Endothelial cell (in vitro differentiated cells): ENCODE data around the gene KRI1. TPM values are rescaled to one million over a fixed set of nuclear protein-coding genes. Genes with fewer than 3 reads are reported as not detected.
A peak's percentile ranks its signal among the peaks of the same experiment; 100 is the strongest.

Source experiments
- DNase-seq: peaks from one replicate; pipeline ENCODE4 v3.0.0; 2021; ENCODE audit warnings: low spot score
- H3K27ac Mint-ChIP-seq: one replicate; pipeline ENCODE4 v1.8.0; 2021; ENCODE audit warnings: mixed read lengths, inconsistent platforms; ENCODE audit not compliant: unreplicated experiment
- H3K27me3 Mint-ChIP-seq: one replicate; pipeline ENCODE4 v1.8.0; 2021; ENCODE audit warnings: mild to moderate bottlenecking, moderate library complexity, mixed read lengths, inconsistent platforms; ENCODE audit not compliant: unreplicated experiment
- H3K36me3 Mint-ChIP-seq: one replicate; pipeline ENCODE4 v1.8.0; 2021; ENCODE audit warnings: mild to moderate bottlenecking, low read depth, mixed read lengths, inconsistent platforms; ENCODE audit not compliant: unreplicated experiment
- H3K4me1 Mint-ChIP-seq: one replicate; pipeline ENCODE4 v1.8.0; 2021; ENCODE audit warnings: mild to moderate bottlenecking, mixed read lengths, inconsistent platforms; ENCODE audit not compliant: unreplicated experiment
- H3K4me3 Mint-ChIP-seq: one replicate; pipeline ENCODE4 v1.8.0; 2021; ENCODE audit warnings: mild to moderate bottlenecking, mixed read lengths, inconsistent platforms; ENCODE audit not compliant: unreplicated experiment
- H3K9me3 Mint-ChIP-seq: one replicate; pipeline ENCODE4 v1.8.0; 2021; ENCODE audit warnings: mixed read lengths, inconsistent platforms; ENCODE audit not compliant: unreplicated experiment
- total RNA-seq: library from RNA; stranded (reverse); fragmentation: NEBNext Ultra II Directional; extraction: Animal tissue kit (Norgen Biotek cat#: 25700); gene quantifications from one replicate; pipeline ENCODE4 v1.2.1, GENCODE V29; 2021; ENCODE audit not compliant: unreplicated experiment
- TF ChIP-seq, protein P1 (sequence below): fragments of 200-600 bp; sonication (generic); IDR thresholded peaks from one replicate; pipeline ENCODE4 v1.5.0; 2021; ENCODE audit warnings: antibody characterized with exemption; ENCODE audit not compliant: unreplicated experiment

KRI1 gene
- total RNA-seq, 1 donor from 2014 or later, result 25.2 TPM

DNA sequence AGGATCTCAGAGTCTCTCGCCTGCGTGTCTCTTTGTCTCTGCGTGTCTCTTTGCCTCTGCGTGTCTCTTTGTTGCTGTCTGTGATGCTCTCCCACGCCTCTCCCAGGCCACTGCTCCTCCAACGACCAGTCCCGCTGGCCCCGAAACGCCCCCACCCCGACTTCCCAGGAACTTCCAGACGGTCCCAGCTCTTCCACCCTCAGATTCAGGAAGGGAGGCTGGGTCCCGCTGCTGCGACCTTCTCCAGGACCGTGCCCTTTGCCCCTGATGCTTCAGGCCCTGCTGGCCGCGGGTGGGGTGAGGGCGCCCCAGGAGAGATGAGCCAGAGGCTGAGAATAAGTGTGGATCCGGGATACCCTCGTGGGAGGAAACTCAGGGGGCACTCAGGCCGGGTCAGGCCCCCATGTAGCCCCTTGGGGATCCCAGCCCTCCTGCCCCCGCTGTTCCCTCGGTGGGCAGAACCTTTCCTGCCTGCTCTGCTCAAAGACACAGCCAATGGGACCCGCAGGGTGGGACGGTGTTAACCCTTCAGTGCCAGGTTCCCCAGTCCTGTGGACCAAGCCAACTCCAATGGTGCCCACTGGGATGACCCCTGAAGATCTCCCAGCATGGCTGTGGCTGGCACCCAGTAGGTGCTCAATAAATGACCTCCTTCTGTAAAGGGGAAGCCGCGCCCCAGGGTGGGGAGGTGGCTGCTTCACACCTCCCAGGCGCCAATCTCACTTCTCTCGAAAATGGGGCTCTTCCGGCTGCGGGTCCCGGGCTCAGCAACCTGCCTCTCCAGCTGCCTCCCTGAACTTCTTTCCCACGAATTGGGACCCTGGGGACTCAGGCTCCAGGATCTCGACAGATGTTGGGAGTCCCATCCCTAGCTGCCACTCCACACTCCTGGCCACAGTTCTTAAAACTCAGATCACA, 47.1 kb downstream of the KRI1 start:
- Mint-ChIP-seq H3K36me3 (peaks cover 7% of the 10 kb centered on the region), H3K27me3 (peaks cover 35% of the 10 kb centered on the region), H3K27ac (no peak overlapping the region), H3K9me3 (no peaks in the 10 kb centered on the region), H3K4me1 (peaks cover 18% of the 10 kb centered on the region), H3K4me3 (peak overlapping the region; percentile 60)
- DNase-seq, result no peak
- TF ChIP-seq, protein P1, sequence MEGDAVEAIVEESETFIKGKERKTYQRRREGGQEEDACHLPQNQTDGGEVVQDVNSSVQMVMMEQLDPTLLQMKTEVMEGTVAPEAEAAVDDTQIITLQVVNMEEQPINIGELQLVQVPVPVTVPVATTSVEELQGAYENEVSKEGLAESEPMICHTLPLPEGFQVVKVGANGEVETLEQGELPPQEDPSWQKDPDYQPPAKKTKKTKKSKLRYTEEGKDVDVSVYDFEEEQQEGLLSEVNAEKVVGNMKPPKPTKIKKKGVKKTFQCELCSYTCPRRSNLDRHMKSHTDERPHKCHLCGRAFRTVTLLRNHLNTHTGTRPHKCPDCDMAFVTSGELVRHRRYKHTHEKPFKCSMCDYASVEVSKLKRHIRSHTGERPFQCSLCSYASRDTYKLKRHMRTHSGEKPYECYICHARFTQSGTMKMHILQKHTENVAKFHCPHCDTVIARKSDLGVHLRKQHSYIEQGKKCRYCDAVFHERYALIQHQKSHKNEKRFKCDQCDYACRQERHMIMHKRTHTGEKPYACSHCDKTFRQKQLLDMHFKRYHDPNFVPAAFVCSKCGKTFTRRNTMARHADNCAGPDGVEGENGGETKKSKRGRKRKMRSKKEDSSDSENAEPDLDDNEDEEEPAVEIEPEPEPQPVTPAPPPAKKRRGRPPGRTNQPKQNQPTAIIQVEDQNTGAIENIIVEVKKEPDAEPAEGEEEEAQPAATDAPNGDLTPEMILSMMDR, result no peak

DNA sequence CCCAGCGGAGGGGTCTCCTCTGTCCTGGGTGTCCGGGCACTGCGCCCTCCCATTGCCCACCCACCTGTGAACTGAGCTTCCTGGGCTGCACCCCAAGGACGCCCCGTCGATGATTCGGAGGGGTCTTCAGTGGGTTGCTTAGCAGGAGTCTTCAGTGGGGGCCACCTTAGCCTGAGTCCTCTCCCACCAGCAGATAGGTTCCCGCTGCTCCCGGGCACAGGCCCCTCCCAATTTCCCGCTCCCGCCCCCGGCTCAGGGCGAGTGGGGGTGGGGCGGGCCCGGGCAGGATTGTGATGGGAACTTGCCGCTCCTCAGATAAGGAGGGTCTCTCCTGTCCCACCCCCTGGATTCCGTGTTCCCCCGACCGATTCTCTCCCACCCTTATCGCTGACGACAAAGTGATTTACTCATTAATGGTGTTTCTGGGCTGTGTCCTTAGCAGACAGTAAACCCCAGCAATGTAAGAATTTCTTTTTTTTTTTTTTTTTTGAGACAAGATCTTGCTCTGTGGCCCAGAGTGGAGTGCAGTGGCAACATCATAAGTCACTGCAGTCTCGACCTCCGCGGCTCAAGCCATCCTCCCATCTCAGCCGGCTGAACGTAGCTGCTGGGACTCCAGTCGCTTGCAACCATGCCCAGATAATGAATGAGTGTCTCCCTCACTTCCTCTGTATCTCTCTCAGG, 47.9 kb downstream of the KRI1 start:
- Mint-ChIP-seq H3K4me1 (peaks cover 18% of the 10 kb centered on the region), H3K4me3 (peak overlapping the region; percentile 26), H3K27ac (no peak overlapping the region), H3K27me3 (peaks cover 42% of the 10 kb centered on the region), H3K36me3 (peaks cover 7% of the 10 kb centered on the region), H3K9me3 (no peaks in the 10 kb centered on the region)
- TF ChIP-seq, protein P1, result no peak
- no peak for DNase-seq

GRCh38 chr19:10517361-10517759, 48.5 kb downstream of the KRI1 start, which contains the start of gene S1PR5:
TSS of gene S1PR5 (minus strand) at chr19:10517447. CDS start at chr19:10515011, 2,436 bp downstream.
- no peaks in the 10 kb centered on the region for H3K9me3 Mint-ChIP-seq
- peaks cover 42% of the 10 kb centered on the region for H3K27me3 Mint-ChIP-seq
- H3K4me1 Mint-ChIP-seq, result peaks cover 18% of the 10 kb centered on the region
- TF ChIP-seq, protein P1, result no peak
- no peak for DNase-seq
- H3K4me3 Mint-ChIP-seq, result peak within 1 kb of the TSS; percentile 68
- H3K36me3 Mint-ChIP-seq, result peaks cover 7% of the 10 kb centered on the region
- no peak within 1 kb of the TSS for H3K27ac Mint-ChIP-seq

DNA sequence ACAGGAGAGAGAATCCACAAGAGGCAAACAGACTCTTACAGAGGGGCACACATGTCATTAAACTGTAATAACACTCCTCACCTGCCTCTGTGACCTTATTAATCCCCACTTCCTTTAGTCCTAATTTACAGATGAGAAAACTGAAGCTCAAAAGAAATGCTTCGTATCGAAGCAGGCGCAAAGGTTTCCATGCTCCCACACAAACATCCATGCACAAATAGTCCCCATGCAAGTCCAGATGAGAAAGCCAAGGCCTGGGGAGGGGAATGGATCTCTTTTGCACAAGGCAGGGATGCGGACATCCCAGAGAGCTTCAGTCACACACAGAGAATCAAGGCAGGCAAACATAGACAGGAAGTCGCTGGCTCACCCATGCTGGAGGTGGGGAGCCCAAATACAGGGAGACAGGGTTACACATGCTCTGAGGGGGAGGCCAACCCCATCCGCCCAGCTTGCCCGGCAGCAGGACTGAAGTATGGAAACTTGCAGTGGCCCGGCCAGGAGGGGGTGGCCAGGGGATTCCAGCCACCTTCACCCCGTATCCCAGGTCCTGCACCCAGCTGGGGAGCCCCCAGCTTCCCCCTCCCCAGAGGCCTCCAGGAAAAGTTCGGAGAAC, 49.0 kb downstream of the KRI1 start:
- peaks cover 42% of the 10 kb centered on the region for H3K27me3 Mint-ChIP-seq
- H3K4me3 Mint-ChIP-seq, result peak overlapping the region; percentile 68
- TF ChIP-seq, protein P1, result no peak
- DNase-seq, result no peak
- no peak overlapping the region for H3K27ac Mint-ChIP-seq
- H3K4me1 Mint-ChIP-seq, result peaks cover 18% of the 10 kb centered on the region
- peaks cover 7% of the 10 kb centered on the region for H3K36me3 Mint-ChIP-seq
- no peaks in the 10 kb centered on the region for H3K9me3 Mint-ChIP-seq
